CD4-positive, alpha-beta memory T cell (primary cell): ENCODE measurements around the gene SLC25A3. TPM values are rescaled to one million over a fixed set of nuclear protein-coding genes. Genes with fewer than 3 reads are reported as not detected.
"Not testable (repeated sequence)": the region's sequence is repeated elsewhere in the genome, so short reads cannot be mapped to it uniquely, and the experiment has no call there.

Source experiments
- CTCF ChIA-PET: fragments of 350-600 bp; sonication (Branson Sonifier 250); formaldehyde crosslinking; loops from one replicate; lab custom pipeline; 2021; ENCODE audit warnings: inconsistent platforms; ENCODE audit not compliant: partially characterized antibody; lab: Charles Lee
- POLR2A ChIA-PET: fragments of 350-600 bp; sonication (Branson Sonifier 250); formaldehyde crosslinking; loops from one replicate; lab custom pipeline; 2021; ENCODE audit not compliant: partially characterized antibody; lab: Charles Lee
- DNase-seq, 5 donors: peaks; one replicate each; pipeline versions ENCODE4 v3.0.0 to v3.0.0-alpha.2; 2020 to 2022; ENCODE audit warnings: mixed read lengths in 1 of 5
- H3K27ac ChIP-seq: one replicate; pipeline ENCODE4 v1.7.0; 2013; ENCODE audit warnings: low read depth, low read length
- H3K27me3 ChIP-seq: 2 replicates; pipeline ENCODE4 v1.7.0; 2013; ENCODE audit warnings: mild to moderate bottlenecking, low read length, moderate library complexity; ENCODE audit not compliant: insufficient read depth
- H3K36me3 ChIP-seq: 2 replicates; pipeline ENCODE4 v1.7.0; 2013; ENCODE audit warnings: mild to moderate bottlenecking, low read length, moderate library complexity; ENCODE audit not compliant: insufficient read depth
- H3K4me1 ChIP-seq: 2 replicates; pipeline ENCODE4 v1.7.0; 2013; ENCODE audit warnings: mild to moderate bottlenecking, low read length, moderate library complexity; ENCODE audit not compliant: insufficient read depth
- H3K4me3 ChIP-seq, 2 donors: one replicate each; pipeline ENCODE4 v1.7.0; 2013; ENCODE audit warnings: low read length in 2 of 2, mild to moderate bottlenecking in 1 of 2
- H3K9me3 ChIP-seq, 2 donors: one replicate each; pipeline ENCODE4 v1.7.0; 2013; ENCODE audit warnings: low read length in 2 of 2, control low read depth in 1 of 2; ENCODE audit not compliant: control insufficient read depth in 1 of 2
- H3K27ac Mint-ChIP-seq, 7 donors: one replicate each; pipeline ENCODE4 v1.8.0; 2020 to 2021; ENCODE audit warnings: mixed read lengths in 7 of 7, mild to moderate bottlenecking in 6 of 7, inconsistent platforms in 3 of 7, moderate library complexity in 3 of 7
- H3K27me3 Mint-ChIP-seq, 2 donors: one replicate each; pipeline ENCODE4 v1.8.0; 2020 to 2021; ENCODE audit warnings: mixed read lengths in 2 of 2
- H3K36me3 Mint-ChIP-seq, 2 donors: one replicate each; pipeline ENCODE4 v1.8.0; 2020 to 2021; ENCODE audit warnings: mixed read lengths in 2 of 2, inconsistent platforms in 1 of 2, mild to moderate bottlenecking in 1 of 2
- H3K4me1 Mint-ChIP-seq, 4 donors: one replicate each; pipeline ENCODE4 v1.8.0; 2020 to 2021; ENCODE audit warnings: mixed read lengths in 4 of 4, mild to moderate bottlenecking in 1 of 4
- H3K4me3 Mint-ChIP-seq, 8 donors: one replicate each; pipeline ENCODE4 v1.8.0; 2020 to 2021; ENCODE audit warnings: mixed read lengths in 8 of 8, mild to moderate bottlenecking in 7 of 8, moderate library complexity in 6 of 8, inconsistent platforms in 3 of 8
- H3K9me3 Mint-ChIP-seq, 8 donors: one replicate each; pipeline ENCODE4 v1.8.0; 2020 to 2021; ENCODE audit warnings: mixed read lengths in 8 of 8, mild to moderate bottlenecking in 5 of 8, inconsistent platforms in 3 of 8, moderate library complexity in 1 of 8
- intact Hi-C: fragments of 100-400 bp; cut with micrococcal nuclease; formaldehyde crosslinking; loops from one replicate; pipeline ENCODE4 v1.15.1; 2023
- polyA plus RNA-seq, 2 donors: library from polyadenylated mRNA; unstranded; fragments of 300-500 nt; fragmentation: Illumina TruSeq; gene quantifications; one replicate each; pipeline ENCODE4 v1.2.3, GENCODE V29; 2021
- total RNA-seq, 2 experiments: library from RNA; stranded (reverse); gene quantifications; one replicate each; pipeline ENCODE4 v1.2.3, GENCODE V29; 2021

The SLC25A3 gene
- 100 to 1,000 TPM; 213 to 227 TPM for total RNA-seq
- 100 to 1,000 TPM; 297 to 304 TPM for polyA plus RNA-seq

- Mint-ChIP-seq H3K9me3 (peaks cover 0 to 2% (median 0%) of the 10 kb centered on the region in 8 donors), H3K4me3 (peak within 1 kb of the TSS; percentile 90 to 98 (median 96)), H3K36me3 (peaks cover 11 to 41% of the 10 kb centered on the region in 2 donors), H3K27me3 (no peaks in the 10 kb centered on the region), H3K27ac (peak within 1 kb of the TSS; percentile 91 to 99 (median 98)), H3K4me1 (peaks cover 19 to 48% (median 31%) of the 10 kb centered on the region in 4 donors)
- Histone ChIP-seq H3K27me3 (no peaks in the 10 kb centered on the region), H3K27ac (peak within 1 kb of the TSS; percentile 94), H3K9me3 (no peaks in the 10 kb centered on the region), H3K4me3 (peak within 1 kb of the TSS; percentile 71 to 79), H3K4me1 (peaks cover 34% of the 10 kb centered on the region), H3K36me3 (peaks cover 13% of the 10 kb centered on the region)
- POLR2A ChIA-PET, result interaction anchor here (0.7 to 5.4 kb wide), 25 partner anchors 9 to 1674 kb away, joined by 3 to 74 read pairs (median 5); partner anchors contain the start of genes APAF1, IKBIP and TMPO
- CTCF ChIA-PET, result interaction anchor here (1.0 to 8.2 kb wide), 7 partner anchors 10 to 78 kb away, joined by 3 to 51 read pairs (median 6); partner anchors contain the start of genes IKBIP and TMPO
- peak; percentile 92 to 96 (median 95) for DNase-seq
- intact Hi-C loops, result loop anchor here (1.0 to 5.0 kb wide), 5 partner anchors 27 to 1674 kb away; partner anchors contain the start of genes APAF1, DEPDC4, SCYL2 and TMPO
These were observed at the start of gene SLC25A3 for GRCh38 chr12:98593351-98594049. Gene SLC25A3 (plus strand): TSS chr12:98593686. CDS start chr12:98593979, 293 bp downstream.

DNA sequence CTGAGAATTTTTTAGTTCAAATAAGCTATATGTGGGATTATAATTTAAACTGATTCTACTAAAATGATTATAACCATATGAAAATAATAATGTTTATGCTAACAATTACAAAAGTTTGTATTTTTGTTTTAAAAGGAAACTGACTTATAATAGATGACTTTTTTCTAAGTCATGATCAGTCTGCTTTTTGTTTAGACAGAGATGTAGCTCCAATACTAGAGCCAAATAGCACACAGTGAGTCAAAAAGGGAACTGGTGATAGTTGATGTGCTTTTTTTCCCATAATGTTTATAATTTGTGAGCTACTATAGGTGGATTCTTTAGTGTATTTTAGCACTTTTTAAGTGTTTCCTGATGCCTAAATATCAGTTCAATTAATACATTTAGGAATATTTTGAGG, 49.8 kb upstream of the SLC25A3 start:
- Histone ChIP-seq H3K36me3 (peaks cover 31% of the 10 kb centered on the region), H3K4me1 (no peaks in the 10 kb centered on the region), H3K27me3 (no peaks in the 10 kb centered on the region), H3K27ac (no peak overlapping the region), H3K9me3 (no peaks in the 10 kb centered on the region), H3K4me3 (no peak overlapping the region)
- intact Hi-C loops, result no loop called here
- CTCF ChIA-PET, result interaction anchor here (1.1 to 2.4 kb wide), 3 partner anchors 23 to 110 kb away, joined by 3 to 11 read pairs (median 3); no protein-coding TSS in a partner anchor
- Mint-ChIP-seq H3K36me3 (peaks cover 44 to 63% of the 10 kb centered on the region in 2 donors), H3K27me3 (no peaks in the 10 kb centered on the region), H3K4me1 (peaks cover 0 to 9% (median 6%) of the 10 kb centered on the region in 4 donors), H3K27ac (peak overlapping the region in 1 of 7 donors; percentile 5), H3K9me3 (no peaks in the 10 kb centered on the region), H3K4me3 (no peak overlapping the region)
- POLR2A ChIA-PET, result interaction anchor here (0.9 kb wide), 1 partner anchor 50 kb away, joined by 3 read pairs; no protein-coding TSS in a partner anchor
- DNase-seq, result no peak

DNA sequence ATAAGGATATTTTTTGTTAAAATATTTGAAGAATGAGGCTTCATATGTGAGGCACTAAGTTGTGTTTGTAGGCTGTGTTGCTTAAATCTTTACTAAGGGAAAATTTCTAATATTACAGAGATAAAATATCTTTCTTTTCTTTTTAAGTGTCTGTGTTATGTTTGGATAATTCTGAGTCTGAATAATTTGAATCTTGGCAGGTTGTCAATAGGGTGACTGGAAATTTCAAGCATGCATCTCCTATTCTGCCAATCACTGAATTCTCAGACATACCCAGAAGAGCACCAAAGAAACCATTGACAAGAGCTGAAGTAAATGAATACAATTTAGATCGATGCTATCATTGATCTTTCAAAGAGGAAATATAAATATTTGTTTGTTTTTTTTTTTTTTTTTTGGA, 48.7 kb upstream of the SLC25A3 start:
- H3K36me3 Mint-ChIP-seq, result peaks cover 49 to 63% of the 10 kb centered on the region in 2 donors
- ChIA-PET CTCF (interaction anchor here (1.1 to 1.6 kb wide), 2 partner anchors 11 to 109 kb away, joined by 3 to 11 read pairs; no protein-coding TSS in a partner anchor), POLR2A (no interaction called here)
- no peaks in the 10 kb centered on the region for H3K27me3 ChIP-seq
- intact Hi-C loops, result no loop called here
- no peaks in the 10 kb centered on the region for H3K4me1 ChIP-seq
- H3K4me3 ChIP-seq, result no peak overlapping the region
- H3K9me3 ChIP-seq, result no peaks in the 10 kb centered on the region
- no peak overlapping the region for H3K27ac ChIP-seq
- H3K4me3 Mint-ChIP-seq, result no peak overlapping the region
- peaks cover 33% of the 10 kb centered on the region for H3K36me3 ChIP-seq
- no peak overlapping the region for H3K27ac Mint-ChIP-seq
- DNase-seq, result no peak
- H3K4me1 Mint-ChIP-seq, result peaks cover 0 to 9% (median 6%) of the 10 kb centered on the region in 4 donors
- H3K27me3 Mint-ChIP-seq, result no peaks in the 10 kb centered on the region
- no peaks in the 10 kb centered on the region for H3K9me3 Mint-ChIP-seq

DNA sequence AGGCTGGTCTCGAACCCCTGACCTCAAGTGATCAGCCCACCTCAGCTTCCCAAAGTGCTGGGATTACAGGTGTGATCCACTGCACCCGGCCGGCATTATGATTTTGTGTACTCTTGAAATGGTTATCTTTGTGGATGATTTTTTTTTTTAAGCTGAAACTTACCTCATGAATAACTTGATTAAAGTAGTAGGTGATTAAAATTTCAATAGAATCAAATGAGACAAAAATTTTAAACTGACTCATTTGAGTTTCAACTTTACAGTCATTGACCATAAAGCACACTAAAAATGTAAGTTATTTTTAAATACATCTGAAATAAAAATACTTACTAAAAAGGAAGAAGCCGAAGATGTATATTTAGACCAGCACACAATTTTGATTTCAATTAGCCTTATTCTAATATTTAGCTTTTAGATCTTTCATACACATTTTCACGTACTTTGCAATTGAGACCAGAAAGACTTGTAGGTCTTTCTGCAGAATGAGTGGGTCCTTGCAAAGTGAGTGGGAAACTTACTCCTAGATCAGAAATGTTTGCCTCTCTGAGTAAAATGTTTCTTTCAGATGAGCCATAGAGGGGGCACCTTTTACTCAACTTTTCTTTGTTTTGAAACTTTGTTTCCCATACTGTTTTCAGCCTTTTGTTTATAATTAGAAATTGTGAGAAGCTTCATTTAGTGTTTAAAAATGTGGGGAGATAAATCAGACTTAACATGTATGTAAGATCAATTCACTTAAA, 43.9 kb upstream of the SLC25A3 start:
- intact Hi-C loops, result no loop called here
- ChIA-PET POLR2A (no interaction called here), CTCF (interaction anchor here (0.7 to 1.1 kb wide), 4 partner anchors 16 to 32 kb away, joined by 3 to 4 read pairs (median 4); no protein-coding TSS in a partner anchor)
- Mint-ChIP-seq H3K4me1 (peaks cover 0 to 3% (median under 1%) of the 10 kb centered on the region in 4 donors), H3K36me3 (peaks cover 41 to 50% of the 10 kb centered on the region in 2 donors), H3K27ac (no peak overlapping the region), H3K4me3 (no peak overlapping the region), H3K27me3 (no peaks in the 10 kb centered on the region), H3K9me3 (peaks cover 0 to 2% (median 0%) of the 10 kb centered on the region in 8 donors)
- no peaks in the 10 kb centered on the region for H3K27me3 ChIP-seq
- H3K9me3 ChIP-seq, result no peaks in the 10 kb centered on the region
- no peak for DNase-seq
- H3K4me1 ChIP-seq, result no peaks in the 10 kb centered on the region
- no peak overlapping the region for H3K4me3 ChIP-seq
- H3K36me3 ChIP-seq, result peaks cover 30% of the 10 kb centered on the region
- H3K27ac ChIP-seq, result no peak overlapping the region

DNA sequence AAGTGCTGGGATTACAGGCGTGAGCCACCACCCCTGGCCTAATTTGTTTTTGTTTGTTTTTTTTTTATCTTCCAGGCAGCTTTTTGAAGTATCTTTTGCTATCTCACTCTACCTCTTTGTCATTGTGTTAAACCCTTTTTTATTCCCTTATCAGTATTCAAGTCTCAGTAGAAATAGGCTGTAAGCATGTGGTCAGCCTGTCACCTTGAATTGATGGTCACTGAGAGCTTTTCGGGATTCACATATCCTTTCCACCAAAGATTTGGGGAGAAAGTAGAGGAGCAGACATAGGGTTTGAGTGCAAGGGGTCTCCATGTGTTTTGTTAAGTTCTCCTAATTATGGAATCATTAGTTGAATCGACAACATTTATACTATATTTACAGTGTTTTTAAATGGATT, 41.7 kb upstream of the SLC25A3 start:
- Mint-ChIP-seq H3K27me3 (no peaks in the 10 kb centered on the region), H3K36me3 (peaks cover 34 to 37% of the 10 kb centered on the region in 2 donors), H3K4me3 (no peak overlapping the region), H3K9me3 (peaks cover 0 to 2% (median 0%) of the 10 kb centered on the region in 8 donors), H3K27ac (no peak overlapping the region), H3K4me1 (peaks cover 0 to 3% (median under 1%) of the 10 kb centered on the region in 4 donors)
- no peak for DNase-seq
- ChIA-PET POLR2A (interaction anchor here (0.6 kb wide), 1 partner anchor 27 kb away, joined by 4 read pairs; no protein-coding TSS in a partner anchor), CTCF (interaction anchor here (1.4 to 1.8 kb wide), 2 partner anchors 11 to 15 kb away, joined by 3 to 10 read pairs; no protein-coding TSS in a partner anchor)
- intact Hi-C loops, result no loop called here
- Histone ChIP-seq H3K36me3 (peaks cover 19% of the 10 kb centered on the region), H3K9me3 (no peaks in the 10 kb centered on the region), H3K27ac (no peak overlapping the region), H3K4me3 (no peak overlapping the region), H3K4me1 (no peaks in the 10 kb centered on the region), H3K27me3 (no peaks in the 10 kb centered on the region)

GRCh38 chr12:98558097-98558496, 35.4 kb upstream of the SLC25A3 start:
- H3K4me3 Mint-ChIP-seq, CTCF ChIA-PET, H3K4me1 Mint-ChIP-seq, H3K36me3 Mint-ChIP-seq, H3K36me3 ChIP-seq, H3K27ac ChIP-seq, H3K27ac Mint-ChIP-seq, intact Hi-C loops, H3K27me3 Mint-ChIP-seq, H3K27me3 ChIP-seq, H3K9me3 Mint-ChIP-seq, H3K4me3 ChIP-seq, H3K4me1 ChIP-seq, H3K9me3 ChIP-seq, DNase-seq: not testable (repeated sequence)
- POLR2A ChIA-PET, result interaction anchor here (0.7 kb wide), 1 partner anchor 87 kb away, joined by 3 read pairs; the partner anchor contains the start of gene IKBIP
